HCT116 (cell line): ENCODE measurements around the gene TRIL. TPM values are rescaled to one million over a fixed set of nuclear protein-coding genes. Genes with fewer than 3 reads are reported as not detected.

Experiments
- total RNA-seq: library from RNA; stranded (reverse); gene quantifications from one replicate; pipeline ENCODE4 v1.2.1, GENCODE V29; 2021; ENCODE audit not compliant: unreplicated experiment

The TRIL gene
- total RNA-seq, 1 experiment from 2014 or later: not detected

Other genes starting within 250 kb of the TRIL start
- 10.3 TPM for gene CPVL, start 188.2 kb upstream of the TRIL start, total RNA-seq
- 2.1 TPM for gene CHN2, start 236.4 kb upstream of the TRIL start, total RNA-seq